GM19035 (cell line): Measurements from ENCODE around the gene TAF1D.
"Not testable (repeated sequence)": the region's sequence is repeated elsewhere in the genome, so short reads cannot be mapped to it uniquely, and the experiment has no call there.

Experiments
- ATAC-seq: cut with Tn5 transposase; IDR thresholded peaks from one replicate; pipeline ENCODE4 v1.9.1; 2021; ENCODE audit not compliant: unreplicated experiment

TAF1D gene, protein sequence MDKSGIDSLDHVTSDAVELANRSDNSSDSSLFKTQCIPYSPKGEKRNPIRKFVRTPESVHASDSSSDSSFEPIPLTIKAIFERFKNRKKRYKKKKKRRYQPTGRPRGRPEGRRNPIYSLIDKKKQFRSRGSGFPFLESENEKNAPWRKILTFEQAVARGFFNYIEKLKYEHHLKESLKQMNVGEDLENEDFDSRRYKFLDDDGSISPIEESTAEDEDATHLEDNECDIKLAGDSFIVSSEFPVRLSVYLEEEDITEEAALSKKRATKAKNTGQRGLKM

DNA sequence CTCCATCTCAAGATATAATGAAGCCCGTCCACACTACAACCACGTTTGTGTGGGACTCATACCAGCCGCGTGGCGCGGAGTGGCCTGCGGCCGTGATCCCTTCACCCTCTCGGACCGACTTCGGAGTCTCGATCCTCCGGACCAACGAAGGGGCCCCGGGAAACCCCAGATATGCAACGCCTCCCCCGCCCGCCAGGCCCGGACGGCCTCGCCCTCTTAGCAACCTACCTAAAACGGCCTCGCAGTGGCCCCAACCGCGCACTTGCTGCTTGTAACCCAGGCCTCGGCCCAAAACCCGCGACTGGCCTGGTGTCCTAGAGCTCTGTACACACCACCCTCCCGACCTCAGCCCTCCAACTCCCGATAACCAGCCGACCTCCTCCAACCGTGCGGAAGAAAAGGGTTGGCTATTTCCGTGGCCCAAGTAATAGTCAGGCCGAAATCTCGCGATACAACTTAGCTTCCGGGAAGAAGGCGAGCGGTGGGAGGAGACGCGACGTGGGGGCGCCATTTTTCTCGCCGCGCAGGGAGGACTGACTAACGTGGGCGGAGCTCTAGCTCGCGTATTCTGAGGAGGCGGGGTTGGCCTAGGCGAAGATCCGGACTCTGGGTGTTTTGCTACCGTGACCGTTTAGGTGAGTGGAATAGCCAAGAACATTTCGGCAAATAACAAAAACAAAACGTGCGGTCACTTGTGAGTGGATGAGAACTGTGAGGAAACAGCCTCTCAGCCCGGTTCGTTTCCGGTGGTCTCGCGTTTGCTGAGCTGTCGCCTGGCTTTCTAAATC, at the start of gene TAF1D, which contains the start of gene C11orf54:
TSS of gene TAF1D (minus strand) at position 402 of the 788 bp plus-strand sequence. CDS start 2,191 bp downstream, outside the sequence.
TSS of gene C11orf54 (plus strand) at position 579 of the 788 bp plus-strand sequence. CDS start 5,722 bp downstream, outside the sequence.
- peak; percentile 87 for ATAC-seq

DNA sequence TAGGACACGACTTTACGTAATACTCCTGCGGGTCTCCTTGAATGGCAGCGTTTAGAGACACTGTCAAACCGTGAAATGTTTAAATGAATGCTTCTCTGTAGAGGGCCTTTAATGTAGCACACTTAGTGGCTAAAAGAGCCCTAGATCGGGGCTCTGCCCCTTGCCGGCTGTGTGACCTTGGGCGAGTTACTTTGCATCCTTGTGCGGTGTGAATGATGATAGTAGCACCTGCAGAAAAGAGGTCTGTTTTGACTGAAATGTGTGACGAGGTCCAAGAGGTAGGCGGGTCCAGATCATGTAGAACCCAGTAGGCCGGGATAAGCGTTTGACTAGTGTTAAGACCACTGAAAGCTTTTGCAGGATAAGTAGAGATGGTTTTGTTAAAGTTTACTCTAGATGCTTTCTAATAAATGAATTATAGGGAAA, 43.7 kb upstream of the TAF1D start:
- ATAC-seq, result peak; percentile 38

DNA sequence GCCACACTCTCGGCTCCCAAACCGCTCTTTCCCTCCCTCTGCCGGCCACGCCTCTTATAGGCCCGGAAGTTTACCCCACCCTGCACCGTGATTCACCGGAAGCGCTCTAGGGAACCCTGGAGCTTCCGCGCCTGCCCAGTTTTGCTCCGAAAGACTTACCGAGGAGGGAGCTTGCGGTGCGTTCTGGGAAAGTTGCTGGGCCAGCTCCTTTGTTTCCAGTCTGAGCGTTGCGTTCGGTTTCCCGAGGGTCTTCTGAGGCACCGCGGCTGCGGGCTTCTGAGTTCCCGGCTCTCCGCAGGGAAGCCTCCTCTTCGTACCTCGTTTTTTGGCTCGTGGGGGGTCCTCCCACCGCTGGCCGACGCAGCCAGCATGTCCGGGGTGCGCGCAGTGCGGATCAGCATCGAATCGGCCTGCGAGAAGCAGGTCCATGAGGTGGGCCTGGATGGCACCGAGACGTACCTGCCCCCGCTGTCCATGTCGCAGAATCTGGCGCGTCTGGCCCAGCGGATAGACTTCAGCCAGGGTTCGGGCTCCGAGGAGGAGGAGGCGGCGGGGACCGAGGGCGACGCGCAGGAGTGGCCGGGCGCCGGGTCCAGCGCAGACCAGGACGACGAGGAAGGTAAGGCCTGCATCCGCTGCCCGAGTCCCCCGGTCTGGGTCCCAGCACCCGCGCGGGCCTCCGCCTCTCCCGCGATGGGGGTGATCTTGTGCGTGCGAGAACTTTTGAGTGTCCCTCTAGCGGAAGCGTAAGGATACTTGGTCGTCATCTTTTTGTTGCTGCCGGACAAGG, 43.0 kb upstream of the TAF1D start, which contains the start of gene MED17:
TSS of gene MED17 (plus strand) at position 138 of the 790 bp plus-strand sequence. CDS start at position 370, 232 bp downstream.
- peak; percentile 96 for ATAC-seq

DNA sequence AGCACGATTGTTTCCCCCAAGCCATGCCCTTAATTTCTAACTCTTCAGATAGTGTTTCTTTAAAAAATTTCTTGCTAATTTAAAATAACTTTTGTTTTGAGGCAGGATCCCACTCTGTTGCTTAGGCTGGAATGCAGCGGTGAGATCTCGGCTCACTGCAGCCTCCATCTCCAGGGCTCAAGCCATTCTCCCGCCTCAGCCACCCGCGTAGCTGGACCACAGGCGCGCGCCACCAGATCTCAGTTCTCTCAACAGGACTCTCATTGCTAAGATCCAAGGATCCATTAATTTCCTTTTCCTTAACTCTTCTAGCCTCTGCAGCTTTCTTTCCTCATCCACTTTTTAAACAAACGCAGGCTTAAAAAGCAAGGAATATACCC, 42.5 kb upstream of the TAF1D start:
- peak; percentile 51 for ATAC-seq

DNA sequence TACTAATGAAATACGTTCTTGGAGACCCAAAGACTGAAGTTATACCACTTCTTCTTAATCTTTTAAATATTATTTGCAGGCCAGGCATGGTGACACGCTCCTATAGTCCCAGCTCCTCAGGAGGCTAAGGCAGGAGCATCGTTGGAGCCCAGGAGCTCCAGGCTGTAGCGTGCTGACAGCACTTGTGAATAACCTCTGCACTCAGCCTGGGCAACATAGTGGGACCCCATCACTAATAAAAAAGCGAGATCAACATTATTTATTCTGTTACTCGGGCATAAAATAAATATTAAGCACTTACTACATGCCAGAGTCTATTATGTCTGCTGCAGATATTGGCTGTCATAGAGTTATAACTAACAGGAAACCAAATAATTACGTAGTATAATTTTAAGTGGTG, 42.1 kb upstream of the TAF1D start:
- no peak for ATAC-seq

DNA sequence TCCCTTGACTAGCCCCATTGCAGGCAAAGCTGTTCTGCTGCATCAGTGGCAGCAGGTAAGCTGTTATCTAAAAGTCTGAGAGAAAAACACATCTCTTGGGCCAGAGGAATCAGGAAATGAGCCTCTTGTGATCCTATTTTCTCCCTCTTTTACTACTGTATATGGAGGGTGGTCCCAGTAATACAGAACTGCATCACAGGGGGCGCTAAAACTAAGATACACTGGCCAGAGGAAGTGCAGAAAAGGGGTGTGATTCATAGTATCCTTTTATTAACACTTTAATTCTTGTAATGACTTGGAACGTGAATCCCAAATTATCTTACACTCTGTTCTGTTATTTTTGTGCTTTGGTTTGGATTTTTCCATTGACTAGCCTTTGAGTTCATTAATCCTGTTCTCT, 34.0 kb upstream of the TAF1D start:
- no peak for ATAC-seq

DNA sequence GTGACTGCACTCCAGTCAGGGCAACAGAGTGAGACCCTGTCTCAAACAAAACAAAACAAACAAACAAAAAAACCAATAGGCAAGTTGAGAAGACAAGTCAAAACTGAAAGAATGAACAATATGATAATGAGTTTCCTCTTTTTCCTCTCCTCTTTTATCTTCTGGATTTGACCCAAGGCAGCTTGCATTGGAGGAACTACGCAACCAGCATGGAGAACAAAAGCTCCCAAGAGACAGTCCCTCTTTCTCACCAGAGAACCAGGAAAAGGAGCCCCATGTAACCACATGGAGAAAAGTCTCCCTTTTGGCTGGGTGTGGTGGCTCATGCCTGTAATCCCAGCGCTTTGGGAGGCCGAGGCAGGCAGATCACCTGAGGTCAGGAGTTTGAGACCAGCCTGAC, 33.3 kb upstream of the TAF1D start:
- ATAC-seq, result not testable (repeated sequence)

DNA sequence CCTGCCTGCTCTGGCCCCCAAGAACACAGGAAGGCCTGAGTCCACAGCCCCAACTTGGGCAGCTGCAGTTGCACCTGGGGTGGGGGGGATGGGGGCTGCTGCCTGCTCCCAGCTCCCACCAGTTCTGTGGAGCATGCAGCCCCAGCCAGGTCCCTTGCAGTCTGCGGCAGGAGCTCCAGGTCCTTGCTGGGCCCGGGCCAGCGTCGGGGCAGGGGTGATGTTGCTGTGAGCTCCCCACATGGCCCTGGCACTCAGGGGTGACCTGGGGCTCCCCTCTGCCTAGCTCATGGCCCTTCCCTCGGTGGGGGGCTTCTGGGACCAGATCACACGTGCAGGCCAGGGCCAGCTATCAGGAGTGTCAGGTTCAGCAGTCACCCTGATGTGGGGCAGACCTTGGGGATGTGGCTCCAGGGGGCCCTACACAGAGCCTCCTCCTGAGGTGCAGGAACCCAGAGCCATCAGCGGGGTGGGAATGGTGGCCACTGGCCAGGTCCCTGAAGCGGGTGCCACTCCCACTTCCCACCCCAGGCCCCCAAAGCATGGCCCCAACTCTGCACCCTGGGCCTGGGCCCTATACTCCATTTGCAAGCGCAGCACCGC, 32.4 kb upstream of the TAF1D start:
- no peak for ATAC-seq

DNA sequence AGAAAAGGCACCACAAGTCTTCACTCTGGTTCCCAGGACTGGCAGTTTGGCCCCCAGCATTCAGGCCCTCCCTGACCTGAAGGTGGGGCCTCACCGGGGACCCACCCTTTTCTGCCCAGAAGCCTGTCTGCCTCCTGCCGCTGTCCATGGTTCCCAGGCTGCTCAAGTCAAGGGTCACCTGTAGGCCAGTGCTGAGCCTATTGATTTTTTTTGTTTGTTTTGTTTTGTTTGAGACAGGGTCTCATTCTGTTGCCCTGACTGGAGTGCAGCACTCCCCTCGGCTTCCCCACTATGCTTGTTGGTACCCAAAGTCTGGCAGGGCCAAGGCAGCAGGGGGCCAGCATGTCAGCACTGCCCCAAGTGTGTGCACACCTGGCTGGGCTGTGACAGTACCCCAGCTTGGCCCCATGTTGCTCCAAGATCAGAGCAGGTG, 31.8 kb upstream of the TAF1D start:
- no peak for ATAC-seq

DNA sequence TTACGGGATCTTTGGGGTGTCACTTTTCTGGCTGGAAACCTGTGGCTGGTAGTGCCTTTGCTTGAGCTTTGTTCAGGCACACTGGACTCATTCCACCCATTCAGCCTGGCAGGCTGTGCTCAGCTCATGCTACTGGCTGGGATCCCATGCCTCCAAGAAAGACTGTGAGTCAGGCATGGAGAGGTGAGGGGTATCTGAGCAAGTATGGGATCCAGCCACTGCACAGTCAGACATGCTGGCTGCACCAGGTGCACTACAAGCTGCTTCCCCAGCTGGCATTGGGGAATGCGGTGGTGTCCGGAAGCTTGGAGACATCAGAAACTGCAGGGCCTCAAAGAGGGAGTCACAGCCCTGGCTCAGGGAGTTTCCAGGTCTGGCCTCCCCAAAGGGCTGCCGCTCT, 30.8 kb upstream of the TAF1D start:
- ATAC-seq, result no peak

DNA sequence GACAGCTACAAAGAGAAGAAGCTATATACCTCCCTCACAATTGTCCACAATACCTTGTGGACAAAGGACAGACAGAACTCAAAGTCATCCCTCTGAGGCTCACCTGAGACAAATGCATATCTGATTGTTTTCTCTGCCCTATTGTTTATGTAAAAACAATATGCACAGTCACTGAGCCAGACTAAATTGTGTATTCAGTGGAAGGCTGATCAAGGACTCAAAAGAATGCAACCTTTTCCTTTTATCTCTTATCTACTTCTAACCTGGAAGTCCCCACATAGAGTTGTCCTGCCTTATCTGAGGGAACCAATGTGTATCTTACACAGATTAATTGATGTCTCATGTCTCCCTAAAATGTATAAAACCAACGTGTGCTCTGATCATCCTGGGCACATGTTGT, 28.9 kb upstream of the TAF1D start:
- no peak for ATAC-seq

DNA sequence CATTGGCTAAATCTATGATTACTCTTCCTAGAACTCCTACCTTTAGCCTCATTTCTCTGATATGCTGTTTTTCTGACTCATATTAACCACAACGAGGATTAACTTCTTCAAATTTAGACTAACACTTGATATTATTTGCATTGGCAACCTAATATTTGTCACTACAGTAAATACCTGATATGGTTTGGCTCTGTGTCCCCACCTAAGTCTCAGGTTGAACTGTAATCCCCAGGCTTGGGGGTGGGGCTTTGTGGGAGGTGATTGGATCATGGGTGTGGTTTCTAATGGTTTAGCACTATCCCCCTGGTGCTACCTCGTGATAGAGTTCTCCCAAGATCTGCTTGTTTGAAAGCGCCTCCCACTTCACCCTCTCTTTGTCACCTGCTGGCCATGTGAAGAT, 25.7 kb upstream of the TAF1D start:
- no peak for ATAC-seq

DNA sequence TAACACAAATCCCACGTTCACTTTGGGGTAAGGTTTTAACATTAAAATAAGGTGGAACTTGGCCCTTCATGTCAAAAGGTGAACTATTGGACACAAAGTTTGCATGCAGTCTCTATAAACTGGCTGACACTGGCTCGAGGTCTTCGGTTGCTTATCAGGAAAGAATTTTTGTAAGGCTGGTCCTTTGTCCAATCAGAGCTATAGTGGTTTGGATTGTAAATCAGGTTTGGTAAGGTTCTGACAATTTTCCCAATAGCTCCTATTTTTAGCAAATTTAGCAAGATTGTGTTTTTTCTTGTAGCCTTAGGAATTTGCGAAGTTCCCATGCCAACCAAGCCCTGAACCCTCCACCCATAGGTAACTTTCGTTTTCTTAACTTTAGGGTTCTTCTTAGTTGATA, 25.2 kb upstream of the TAF1D start:
- ATAC-seq, result no peak

DNA sequence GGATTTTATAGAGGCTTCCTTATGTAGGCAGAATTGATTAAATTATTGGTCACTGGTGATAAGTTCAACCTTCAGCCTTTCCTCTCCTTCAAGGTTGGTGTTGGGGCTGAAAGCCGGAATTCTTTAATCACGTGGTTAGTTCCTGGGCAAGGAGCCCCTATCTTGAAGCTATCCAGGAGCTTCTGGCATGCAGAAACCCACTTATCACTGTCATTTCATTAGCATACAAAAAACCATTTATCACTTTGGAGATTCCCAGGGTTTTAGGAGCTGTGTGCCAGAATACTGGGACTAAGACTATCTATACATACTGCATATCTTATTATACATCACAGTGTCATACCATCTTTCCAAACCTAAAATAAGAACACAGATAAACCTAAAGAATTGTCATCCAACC, 24.3 kb upstream of the TAF1D start:
- no peak for ATAC-seq

DNA sequence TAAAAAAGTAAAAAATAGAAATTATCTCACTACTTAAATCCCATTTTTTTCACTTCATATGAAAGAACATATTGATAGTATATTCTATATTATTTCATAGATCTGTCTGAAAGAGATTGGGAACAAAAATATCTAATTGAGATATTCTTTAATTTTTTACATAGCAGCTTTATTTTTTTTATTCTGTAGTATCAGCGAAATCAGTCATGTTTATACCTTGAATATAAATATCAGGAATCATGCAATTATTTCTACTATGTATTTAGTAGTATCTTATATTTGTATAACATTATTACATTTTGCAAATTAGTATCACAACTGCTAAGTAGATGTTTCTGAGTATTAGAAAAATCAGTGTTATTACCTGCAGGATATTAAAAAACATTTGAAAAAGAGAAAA, 20.6 kb upstream of the TAF1D start:
- no peak for ATAC-seq

DNA sequence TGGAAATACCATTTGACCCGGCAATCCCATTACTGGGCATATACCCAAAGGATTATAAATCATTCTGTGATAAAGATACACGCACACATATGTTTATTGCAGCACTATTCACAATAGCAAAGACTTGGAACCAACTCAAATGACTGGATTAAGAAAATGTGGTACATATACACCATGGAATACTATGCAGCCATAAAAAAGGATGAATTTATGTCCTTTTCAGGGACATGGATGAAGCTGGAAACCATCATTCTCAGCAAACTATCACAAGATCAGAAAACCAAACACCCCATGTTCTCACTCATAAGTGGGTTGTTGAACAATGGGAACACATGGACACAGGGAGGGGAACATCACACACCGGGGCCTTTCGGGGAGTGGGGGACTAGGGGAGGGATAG, 17.8 kb upstream of the TAF1D start:
- not testable (repeated sequence) for ATAC-seq

DNA sequence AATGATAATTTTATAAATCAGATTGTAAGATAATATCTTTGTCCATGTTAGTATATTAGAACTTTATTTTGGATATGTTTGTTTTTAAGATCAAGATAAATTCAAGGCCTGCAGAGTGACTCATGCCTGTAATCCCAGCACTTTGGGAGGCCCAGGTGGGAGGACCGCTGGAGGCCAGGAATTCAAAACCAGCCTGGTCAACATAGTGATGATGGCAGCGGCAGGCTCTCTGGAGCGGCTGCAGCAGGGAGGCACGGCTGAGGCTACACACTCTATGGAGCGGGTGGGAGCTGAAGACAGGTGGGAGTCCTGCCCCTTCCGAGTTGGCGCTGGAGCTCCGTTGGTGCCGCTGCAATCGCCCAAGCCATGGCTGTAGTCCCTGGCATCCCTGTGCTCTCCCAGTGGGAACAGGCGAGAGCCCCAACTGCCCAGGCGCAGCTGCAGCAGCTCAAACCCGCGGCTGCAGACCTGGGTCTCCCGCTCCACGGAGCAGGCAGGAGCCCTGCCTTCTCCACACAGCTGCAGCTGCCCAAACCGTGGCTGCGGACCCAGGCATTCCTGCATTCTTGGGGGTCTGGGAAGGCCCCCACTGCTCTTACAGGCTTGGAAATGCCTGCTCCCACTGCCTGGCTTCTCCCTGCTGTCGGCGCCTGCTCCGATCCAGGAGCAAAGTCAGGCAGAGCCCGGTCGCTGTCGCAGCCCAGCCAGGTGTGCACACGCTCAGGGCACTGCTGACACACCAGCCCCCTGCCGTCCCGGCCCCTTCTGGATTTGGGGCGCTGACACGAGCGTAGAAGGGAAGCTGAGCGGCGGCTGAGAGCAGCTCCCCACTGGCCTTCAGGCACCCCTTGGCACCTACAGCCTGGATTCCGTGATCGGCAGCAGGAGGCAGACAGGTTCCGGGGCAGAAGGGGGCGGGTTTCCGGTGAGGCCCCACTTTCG, 16.9 kb upstream of the TAF1D start:
- no peak for ATAC-seq

DNA sequence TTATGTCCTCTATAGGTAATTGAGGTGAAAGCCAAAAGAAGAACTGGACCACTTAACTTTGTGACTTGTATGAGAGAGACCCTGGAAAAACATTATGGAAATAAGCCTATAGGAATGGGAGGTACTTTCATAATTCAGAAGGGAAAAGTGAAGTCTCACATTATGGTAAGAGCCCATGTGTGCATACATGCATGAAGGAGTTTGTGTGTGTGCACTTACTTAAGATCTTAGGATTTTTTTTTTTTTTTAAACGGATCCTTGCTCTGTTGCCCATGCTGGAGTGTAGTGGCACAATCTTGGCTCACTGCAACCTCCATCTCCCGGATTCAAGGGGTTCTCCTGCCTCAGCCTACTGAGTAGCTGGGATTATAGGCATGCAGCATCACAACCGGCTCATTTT, 16.0 kb upstream of the TAF1D start:
- no peak for ATAC-seq

DNA sequence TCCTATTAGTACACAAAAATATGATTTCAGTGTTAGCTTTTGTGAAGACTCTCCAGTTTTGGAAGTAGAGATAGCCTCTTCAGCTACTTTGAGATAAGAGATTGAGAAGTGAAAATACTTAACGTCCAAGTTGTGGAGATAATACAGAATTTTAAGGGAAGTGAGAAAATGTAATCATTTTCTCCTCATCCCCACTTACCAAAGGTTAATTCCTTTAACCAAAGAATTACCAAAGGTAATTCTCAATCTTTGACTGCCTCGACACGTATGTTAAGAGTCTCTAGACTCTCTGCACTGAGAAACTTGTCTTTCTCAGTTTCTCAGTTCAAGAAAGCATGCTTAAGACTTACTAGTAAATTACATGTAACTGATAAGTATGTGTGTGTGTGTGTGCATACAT, 15.5 kb upstream of the TAF1D start:
- no peak for ATAC-seq

DNA sequence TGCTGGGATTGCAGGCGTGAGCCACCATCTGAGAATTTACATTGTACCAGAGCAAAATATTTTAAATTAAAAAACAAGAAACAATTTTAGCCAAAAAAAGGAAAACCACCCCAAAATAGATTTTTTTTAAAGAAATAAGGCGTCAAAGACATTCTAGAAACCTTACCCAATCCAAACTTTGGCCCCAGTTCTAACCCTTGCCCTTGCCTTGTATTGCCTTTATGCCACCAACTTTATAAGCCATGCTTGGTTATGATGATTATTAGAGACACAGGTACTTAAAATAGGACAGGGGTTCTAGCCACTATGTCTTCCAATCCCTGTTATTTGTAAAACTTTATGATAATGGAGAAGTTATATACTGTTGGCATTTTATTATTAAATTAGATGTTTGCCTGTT, 11.9 kb upstream of the TAF1D start:
- ATAC-seq, result no peak
